HG03571 (cell line): ENCODE results near the gene UBAP2L.
A peak's percentile ranks its signal among the peaks of the same experiment; 100 is the strongest.

Source experiments
- ATAC-seq: cut with Tn5 transposase; IDR thresholded peaks from one replicate; pipeline ENCODE4 v1.9.1; 2021; ENCODE audit not compliant: unreplicated experiment

Gene UBAP2L, protein sequence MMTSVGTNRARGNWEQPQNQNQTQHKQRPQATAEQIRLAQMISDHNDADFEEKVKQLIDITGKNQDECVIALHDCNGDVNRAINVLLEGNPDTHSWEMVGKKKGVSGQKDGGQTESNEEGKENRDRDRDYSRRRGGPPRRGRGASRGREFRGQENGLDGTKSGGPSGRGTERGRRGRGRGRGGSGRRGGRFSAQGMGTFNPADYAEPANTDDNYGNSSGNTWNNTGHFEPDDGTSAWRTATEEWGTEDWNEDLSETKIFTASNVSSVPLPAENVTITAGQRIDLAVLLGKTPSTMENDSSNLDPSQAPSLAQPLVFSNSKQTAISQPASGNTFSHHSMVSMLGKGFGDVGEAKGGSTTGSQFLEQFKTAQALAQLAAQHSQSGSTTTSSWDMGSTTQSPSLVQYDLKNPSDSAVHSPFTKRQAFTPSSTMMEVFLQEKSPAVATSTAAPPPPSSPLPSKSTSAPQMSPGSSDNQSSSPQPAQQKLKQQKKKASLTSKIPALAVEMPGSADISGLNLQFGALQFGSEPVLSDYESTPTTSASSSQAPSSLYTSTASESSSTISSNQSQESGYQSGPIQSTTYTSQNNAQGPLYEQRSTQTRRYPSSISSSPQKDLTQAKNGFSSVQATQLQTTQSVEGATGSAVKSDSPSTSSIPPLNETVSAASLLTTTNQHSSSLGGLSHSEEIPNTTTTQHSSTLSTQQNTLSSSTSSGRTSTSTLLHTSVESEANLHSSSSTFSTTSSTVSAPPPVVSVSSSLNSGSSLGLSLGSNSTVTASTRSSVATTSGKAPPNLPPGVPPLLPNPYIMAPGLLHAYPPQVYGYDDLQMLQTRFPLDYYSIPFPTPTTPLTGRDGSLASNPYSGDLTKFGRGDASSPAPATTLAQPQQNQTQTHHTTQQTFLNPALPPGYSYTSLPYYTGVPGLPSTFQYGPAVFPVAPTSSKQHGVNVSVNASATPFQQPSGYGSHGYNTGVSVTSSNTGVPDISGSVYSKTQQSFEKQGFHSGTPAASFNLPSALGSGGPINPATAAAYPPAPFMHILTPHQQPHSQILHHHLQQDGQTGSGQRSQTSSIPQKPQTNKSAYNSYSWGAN

DNA sequence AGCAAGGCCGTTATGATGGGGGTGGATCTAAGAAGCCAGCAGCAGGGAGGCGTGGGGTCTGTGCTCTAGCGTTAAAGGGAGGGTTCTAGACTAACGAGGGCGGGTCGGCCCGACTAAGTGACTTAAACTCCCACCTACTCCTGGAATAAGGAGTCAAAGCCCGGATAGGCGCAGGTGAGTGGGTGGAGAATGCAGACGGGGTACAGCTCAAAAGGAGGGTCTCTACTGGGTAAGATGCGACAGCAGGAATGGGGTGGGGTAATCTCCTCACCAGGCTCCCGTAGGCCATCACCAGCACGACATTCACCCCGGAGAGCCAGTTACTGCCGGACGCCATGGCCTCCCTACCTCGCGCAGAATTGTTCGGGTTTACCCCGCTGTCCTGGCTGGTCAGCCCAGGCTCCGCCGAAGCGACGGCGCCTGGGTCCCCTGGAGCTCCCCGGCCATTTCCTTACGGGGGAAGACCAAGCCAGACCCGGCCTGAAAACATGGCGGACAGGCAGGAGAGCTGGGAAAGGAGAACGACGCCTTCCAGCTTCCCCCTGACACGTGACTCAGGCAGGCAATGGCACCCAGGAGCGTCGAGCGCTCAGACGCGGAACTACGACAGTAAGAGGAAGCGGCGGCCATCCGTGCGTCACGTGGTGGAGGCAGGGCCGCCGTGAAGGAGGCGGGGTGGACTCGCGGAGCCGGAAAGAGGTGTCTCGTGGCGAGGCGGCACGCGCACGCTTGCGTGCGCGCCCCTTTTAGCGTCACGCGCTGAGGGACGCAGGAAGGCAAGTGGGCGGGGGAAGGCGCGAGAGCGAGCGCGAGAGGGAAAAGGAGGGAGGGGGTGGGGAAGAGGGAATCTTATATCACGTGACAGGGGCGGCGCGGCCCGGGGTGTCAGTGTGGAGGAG is at the start of gene UBAP2L:
Gene UBAP2L, plus strand, starts transcription at position 885 of the 899 bp plus-strand sequence. CDS start 4,169 bp downstream, outside the sequence.
- peak; percentile 76 for ATAC-seq

DNA sequence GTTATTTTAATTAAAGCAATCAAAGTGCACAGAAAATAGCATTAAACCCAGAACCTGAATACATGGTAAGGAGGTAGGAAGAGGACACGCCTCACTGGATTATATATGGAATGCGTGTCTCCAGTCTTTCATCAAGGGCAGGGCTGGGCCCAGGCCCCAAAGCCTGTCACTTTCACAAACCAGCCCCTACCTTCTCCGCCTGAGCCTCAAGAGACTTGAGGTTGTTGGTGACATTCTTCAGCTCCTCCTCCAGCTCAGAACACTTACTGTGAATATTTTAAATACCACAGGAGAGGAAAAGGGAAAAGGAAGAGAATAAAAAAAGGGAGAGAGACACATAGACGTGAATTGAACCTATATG is 49.6 kb upstream of the UBAP2L start:
- ATAC-seq = no peak

DNA sequence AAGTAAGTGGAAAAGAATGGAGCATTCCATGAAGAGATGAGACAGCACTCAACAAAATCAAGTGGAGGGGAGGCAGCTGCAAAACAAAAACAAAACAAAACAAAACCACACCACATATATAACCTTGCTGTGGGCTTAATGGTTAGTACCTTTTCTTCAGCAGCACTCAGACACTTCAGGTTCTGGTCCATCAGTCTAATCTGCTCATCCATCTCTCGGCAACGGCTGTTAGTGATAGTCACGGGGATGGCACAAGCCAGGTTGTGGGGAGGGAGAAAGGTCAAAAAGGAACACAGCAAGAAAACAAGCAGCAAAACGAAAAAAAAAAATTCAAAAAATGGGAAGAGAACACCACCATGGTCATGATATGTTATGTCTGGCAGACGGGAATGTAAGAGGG is 48.9 kb upstream of the UBAP2L start:
- no peak for ATAC-seq

DNA sequence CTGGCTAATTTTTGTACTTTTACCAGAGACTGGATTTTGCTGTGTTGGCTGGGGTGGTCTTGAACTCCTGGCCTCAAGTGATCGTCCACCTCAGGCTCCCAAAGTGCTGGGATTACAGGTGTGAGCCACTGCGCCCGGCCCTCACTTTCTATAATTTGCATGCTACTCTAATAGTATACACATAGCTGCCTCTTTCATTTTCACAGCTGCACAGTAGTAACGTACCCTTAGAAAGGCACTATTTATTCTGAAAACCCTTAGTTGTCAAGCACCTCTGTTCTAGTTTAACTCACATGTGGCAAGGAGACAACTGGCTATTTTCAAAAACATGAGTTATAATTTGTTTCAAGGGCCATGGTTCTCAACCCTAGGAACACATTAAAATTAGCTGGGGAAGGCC is 46.1 kb upstream of the UBAP2L start:
- ATAC-seq = no peak

DNA sequence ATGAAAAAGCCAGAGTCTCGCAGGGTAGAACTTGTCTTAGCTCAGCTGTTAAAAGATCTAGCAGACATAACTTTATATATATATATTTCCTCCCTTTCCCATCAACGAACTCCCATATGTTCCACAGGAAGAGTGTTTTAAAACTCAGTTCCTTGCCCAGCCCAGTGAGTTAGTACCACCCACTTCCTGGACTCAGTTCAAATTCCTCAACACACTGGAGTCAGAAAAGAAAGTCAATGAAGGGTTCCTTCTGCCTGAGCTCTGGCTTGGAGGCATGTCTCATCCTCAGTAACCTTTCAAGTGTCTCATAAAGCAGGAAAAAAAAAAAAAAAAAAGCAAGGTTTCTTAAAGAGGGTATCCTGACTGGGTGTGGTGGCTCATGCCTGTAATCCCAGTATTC is 44.4 kb upstream of the UBAP2L start:
- no peak for ATAC-seq

DNA sequence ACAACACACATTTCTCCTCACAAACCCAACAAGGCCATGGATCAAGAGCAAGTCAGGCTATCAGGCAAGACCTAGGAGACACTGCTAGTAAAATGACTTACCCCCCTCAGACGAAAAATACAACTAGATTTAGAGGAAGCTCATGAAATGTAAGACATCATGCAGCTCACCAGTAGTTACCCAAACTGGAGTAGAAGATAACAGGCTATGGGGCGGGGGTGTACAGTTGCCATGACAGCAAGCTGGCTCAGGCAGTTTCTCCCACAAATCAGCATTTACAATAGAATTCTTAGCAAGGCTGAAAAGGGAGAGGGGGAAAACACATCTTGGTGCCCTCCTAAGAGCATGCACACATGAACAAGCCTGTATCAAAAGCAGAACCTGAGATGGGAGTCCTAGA is 42.7 kb upstream of the UBAP2L start:
- no peak for ATAC-seq

DNA sequence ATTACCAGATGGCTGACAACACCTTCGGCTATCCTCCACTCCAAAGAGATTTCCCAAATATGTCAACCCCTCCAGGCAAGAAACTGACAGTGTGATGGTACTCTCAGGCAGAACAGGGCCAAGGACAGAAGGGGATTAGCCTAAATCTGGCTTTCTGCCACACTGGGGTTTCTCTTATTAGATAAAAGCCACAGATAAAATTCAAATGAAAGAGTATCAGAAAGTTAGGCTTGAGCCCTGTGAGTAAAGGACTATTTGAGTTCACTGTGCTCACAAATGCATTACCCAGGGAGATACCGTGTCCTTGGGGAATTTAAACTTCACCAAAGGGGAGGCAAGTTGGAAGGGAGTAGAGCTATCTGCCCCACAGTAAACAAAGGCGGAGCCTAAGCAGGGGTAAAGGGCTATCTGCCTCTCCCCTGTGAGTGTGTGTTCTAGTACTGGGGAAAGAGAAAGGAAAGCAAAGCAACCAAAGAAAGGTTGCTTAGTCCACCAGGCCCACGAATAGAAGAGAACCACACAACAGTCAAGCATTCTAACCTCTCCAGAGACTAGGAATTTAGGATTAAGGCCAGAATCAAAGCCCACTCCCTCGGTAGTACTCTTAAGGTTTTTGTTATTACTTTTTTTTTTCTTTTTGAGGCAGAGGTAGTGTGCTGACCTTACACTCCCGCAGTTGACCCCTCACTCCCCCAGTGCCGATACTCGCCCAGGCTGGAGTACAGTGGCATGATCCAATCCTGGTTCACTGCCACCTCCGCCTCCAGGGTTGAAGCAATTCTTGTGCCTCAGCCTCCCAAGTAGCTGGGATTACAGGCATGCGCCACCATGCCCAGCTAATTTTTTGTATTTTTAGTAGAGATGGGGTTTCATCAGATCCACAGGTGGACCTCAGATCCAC is 41.6 kb upstream of the UBAP2L start:
- ATAC-seq = no peak

DNA sequence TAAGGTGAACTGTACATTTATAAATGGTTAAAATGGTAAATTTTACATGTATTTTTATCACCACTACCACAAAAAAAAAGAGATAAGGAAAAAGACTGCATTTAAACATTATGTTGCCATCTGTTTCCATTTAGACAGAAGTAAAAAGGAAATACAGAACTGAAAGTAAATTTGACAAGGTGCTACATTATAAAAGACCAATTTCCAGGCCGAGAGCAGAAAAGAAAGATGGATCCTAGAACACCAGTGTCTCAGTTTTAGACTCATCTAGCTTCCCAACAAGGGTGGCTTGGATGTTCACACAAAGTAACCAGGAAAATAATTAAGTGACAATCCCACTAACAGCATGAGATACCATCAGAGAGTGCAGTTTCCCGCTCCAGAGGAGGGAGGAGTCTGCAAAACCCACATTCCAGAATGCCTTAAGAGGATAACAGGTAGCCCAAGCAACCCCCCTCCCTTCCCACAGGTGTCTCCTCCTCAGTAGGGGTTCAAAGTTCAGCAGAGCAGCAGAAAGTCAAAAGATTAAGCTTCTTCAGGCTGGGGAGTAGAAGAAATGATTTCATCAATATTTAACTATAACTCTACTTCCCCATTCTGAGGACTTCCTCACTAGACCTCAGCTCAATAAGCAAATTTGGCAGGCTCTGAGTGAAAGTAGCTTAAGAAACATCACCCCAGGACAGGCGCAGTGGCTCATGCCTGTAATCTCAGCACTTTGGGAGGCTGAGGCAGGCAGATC is 40.6 kb upstream of the UBAP2L start:
- no peak for ATAC-seq

DNA sequence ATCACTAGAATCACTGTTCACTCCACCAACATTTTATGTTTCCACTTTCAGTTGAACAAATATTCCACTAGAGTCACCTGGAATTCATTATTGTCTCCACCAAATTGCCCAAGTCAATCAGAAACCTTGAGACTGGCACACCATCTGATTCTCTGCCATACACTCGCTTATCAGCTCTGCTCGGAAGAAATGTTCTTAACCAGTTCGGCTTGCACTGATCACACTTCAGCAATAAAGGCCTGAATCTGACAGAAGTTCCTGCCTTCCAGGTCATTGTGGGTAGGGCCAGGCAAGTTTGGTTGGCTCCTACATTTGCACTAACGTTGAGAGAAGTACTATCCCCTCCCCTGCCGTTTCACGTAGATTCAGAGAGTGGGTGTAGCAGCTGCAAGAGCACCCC is 38.8 kb upstream of the UBAP2L start:
- ATAC-seq = no peak

DNA sequence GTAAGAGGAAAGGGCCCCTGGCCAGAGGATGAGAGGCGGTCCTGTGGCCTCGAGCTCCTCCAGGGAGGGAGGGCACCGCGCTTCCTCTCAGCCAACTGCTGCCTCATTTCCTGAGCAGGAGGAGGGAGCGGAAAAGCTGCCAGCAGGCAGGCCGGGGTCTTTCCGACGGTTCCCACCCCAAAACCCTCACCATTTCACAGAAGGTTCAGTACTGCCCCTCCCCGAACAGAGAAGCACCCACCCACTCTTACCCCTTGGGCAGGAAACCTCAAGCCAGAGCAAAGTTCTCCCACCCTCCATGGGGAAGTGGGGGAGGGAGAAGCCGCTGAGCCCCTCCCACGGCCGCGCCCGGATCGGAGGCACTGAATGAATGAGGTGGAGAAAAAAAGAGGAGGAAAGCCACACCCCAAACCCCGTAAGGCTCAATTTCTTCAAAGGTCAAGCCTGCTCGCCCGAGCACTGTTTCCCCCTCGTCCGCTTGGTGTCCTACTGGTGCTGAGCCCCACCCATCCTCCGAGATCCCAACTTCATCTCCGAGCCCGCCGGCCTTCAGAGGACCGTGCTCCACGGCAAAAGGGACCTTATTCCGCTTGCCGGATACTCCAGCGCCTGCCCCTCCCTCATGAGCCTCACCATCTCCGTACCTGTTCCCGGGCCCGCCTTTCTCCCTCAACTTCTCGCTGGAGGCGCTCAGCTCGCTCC is 38.3 kb upstream of the UBAP2L start:
- ATAC-seq = peak; percentile 33

DNA sequence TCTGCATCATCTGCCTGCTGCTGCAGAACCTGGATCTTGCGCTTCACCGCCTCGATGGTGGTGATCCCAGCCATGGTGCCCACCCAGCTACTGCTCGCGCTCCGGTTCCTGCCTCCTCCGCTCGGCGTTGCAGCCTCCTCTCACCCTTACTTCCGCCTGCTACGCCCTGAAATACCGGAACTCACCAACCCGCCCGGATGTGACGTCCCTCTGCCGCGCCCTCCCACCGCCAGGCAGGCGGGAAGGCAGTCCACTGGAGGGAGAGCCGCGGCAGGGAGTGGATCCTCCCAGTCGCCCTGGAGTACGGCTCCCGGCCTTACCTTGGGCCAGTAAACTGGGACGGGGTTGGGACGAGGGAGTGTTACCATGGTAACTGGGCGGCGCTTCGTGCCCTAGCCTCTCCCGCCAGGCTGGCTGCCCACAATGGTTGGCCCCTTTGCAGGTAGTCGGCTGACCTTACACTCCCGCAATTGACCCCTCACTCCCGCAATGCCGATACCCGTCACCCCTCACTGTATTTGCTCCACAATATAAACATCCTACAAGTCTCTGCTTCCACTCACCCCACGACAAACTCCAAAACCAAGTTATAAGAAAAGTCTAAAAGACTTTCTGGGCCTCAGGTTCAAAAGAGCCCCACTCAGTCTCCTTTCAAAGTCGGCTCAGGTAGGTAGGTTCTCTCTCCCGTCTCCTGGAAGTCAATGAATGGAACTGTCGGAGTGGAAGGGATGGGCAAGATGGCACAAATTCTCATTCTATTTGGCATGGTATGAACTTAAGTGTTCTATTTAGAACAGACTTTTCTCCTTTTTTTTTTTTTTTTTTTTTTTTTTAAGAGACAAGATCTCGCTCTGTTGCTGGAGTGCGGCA is 37.5 kb upstream of the UBAP2L start:
- peak; percentile 61 for ATAC-seq

DNA sequence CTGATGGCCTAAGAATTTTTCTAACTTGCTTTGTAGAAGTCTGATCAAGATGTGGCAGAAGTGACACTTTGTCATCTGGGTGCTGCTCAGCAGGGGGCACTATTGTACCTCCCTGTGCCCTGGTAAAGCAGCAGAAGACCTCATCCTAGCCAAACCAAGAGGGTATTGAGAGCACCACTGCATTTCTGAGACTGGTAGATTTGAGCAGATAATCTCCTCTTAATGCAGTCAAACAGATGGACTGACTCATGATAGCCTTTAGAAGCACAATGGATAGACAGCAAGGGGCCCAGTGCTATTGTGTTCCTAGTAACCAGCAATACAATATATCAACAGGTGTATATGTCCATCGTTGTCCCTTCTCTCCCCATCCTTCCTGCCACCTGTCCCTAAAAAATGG is 34.6 kb upstream of the UBAP2L start:
- no peak for ATAC-seq

DNA sequence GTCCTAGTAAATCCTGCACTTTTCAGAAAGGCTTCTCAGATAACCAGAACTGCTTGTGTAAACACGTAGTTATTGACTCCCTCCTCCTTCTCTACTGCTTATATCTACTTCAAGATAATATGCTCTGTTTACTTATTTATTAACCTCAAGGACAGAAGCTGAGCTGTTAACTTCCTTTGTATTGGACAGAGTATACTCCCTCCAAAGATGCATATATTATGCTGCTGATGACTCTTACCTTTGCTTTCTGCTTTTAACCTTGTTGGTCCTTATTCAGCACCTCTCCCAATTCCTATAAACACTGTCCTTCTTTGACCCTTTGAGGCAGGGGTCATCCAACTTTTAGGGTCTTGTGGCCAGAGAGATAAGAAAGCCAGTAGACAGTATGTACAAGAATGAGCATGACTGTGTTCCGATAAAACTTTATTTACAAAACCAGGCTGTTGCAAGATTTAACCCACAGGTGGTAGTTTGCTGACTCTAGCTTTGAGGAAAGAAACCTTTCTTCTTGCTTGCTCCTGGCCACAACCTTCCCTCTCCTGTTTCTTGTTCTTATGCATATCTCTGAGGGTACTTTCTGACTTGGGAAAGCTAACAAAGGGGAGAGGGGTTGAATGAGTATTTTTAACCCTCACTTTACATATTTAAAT is 33.8 kb upstream of the UBAP2L start:
- ATAC-seq = no peak

DNA sequence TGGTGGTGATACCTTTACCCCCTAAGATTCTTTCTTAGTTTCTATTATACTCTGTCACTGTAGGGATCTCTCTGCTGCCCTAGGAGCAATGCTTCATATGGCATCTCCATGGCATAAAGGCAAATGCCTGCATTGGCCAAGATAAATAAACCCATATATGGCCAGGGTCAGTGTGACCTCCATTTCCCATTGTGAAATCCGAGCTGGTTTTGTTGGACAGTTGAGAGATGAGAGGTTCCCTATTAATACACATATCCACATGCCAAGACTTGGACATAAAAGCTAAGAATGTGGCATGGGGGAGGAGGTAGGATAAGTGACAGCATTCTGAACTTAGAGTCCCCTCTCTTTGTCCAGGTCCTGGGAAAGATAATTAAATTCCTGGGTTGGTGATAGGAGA is 30.2 kb upstream of the UBAP2L start:
- ATAC-seq = no peak

DNA sequence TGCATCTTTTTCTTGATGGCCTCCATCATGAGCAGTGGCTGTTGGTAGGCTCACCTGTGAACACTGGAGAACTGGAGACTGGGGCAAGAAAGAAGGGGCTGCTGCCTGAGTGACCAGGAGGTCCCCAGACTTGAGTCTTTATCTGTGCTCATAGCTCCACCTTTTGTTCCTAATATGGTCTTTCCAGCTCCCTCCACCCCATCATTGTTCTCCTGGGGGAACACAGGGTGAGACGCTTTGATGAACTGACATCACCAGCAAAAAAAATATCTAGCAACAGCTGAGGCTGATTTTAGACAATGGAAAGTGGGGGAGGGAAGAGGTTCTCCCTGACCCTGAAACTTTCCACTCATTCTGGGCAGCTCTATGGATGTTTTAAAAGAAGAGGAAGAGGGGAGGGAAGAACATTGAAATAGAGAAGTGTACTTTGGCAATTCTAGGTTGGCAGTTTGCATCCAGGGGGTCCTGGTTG is 28.7 kb upstream of the UBAP2L start, which contains the start of gene TPM3:
Gene TPM3, minus strand, starts transcription at position 111 of the 472 bp plus-strand sequence. Its CDS starts 82 bp downstream, at position 29.
- ATAC-seq = no peak

DNA sequence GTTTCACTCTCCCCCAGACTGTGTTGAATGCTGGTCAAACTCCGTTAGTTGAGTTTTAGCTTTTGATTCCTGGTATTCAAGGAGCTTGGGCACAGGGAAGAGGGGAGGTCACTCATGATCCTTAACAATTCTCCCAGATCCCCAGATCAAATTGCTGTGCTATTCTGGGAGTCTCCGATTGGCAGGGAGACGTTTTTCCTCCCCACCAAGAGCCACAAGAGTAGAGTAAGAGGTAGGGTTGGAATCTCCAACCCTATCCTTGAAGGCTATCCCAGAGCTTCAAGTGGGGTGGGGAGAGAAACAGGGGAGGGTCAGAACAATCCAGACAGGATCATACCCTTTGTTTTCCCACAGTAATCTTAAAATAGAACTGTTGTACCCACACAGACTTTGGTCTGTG is 28.3 kb upstream of the UBAP2L start:
- no peak for ATAC-seq

DNA sequence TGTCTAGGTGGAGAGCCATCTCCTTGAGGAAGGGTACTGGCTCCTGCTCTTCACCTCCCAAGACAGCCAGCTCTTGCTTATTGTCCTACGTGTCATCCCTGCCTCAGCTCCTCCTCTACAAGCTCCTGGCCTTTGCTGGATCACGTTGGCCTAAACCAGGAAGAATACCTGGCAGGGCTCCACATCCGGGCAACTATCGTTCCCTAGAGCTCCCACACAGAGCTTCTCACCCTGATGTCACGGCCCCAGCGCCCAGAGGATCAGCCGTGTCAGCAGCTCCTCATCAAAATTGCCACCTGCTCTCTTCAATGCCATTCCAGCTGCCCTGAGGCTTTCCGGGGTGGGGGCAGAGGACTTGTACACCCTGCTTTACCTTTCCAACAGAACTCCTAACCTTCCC is 26.9 kb upstream of the UBAP2L start:
- ATAC-seq = no peak
